Suprapubic skin (tissue), 4 donors: ENCODE measurements around the gene TPM2.

Experiments used
- CTCF ChIP-seq, 2 donors: fragments of 200-600 bp in 1 of 2; fragments of 450-650 bp in 1 of 2; sonication (generic) in 1 of 2; IDR thresholded peaks; one replicate each; pipeline ENCODE4 v1.5.1; 2016 to 2019; ENCODE audit warnings: antibody characterized with exemption in 2 of 2, mild to moderate bottlenecking in 1 of 2, moderate library complexity in 1 of 2
- POLR2A ChIP-seq, 2 donors: fragments of 450-650 bp; IDR thresholded peaks; one replicate each; pipeline ENCODE4 v1.6.1; 2017; ENCODE audit warnings: antibody characterized with exemption in 2 of 2, mild to moderate bottlenecking in 2 of 2, moderate library complexity in 2 of 2
- POLR2AphosphoS5 ChIP-seq, 3 donors: sonication (generic); formaldehyde crosslinking; IDR thresholded peaks; one replicate each; pipeline ENCODE4 v1.6.1; 2017; ENCODE audit warnings: antibody characterized with exemption in 3 of 3

- no peak for TF ChIP-seq CTCF (IDR thresholded peaks at IDR 0.05)
- no peak for TF ChIP-seq POLR2AphosphoS5 (IDR thresholded peaks at IDR 0.05)
- no peak for TF ChIP-seq POLR2A (IDR thresholded peaks at IDR 0.05)
Measured at GRCh38 chr9:35656831-35657545, 32.7 kb downstream of the TPM2 start.
